ENCODE measurements around the gene CHST3. TPM values are rescaled to one million over a fixed set of nuclear protein-coding genes. Genes with fewer than 3 reads are reported as not detected.

The CHST3 gene
- total RNA-seq, 1 experiment from 2014 or later: 6.1 TPM

DNA sequence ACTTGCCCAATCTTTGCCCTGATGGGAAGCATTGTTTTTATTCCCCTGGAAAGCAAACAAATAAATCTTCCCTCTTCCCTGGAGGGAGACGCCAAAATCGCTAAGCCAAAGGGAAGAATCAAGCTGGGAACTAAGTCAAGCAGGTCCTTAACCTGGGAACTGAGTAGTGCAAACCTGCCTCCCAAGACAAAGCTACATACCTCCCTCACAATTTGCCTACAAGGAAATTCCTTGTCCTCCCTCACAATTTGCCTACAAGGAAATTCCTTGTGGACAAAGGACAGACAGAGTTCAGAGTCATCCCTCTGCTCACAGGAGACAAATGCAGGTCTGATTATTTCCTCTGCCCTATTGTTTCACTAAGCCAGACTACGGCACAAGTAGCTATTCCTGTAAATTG, 73.6 kb downstream of the CHST3 start:
- Histone ChIP-seq H3K27ac (ENCODE audit: insufficient read length, low read depth, low read length) (no peak overlapping the region), H3K4me2 (ENCODE audit: insufficient read depth, insufficient read length, low read length) (no peak overlapping the region), H2BK5ac (ENCODE audit: insufficient read length, low read length) (no peak overlapping the region), H3K14ac (ENCODE audit: insufficient read depth, low read length) (no peak overlapping the region), H3K23ac (ENCODE audit: insufficient read length, low read depth, low read length) (no peak overlapping the region), H3K4ac (ENCODE audit: low read depth, low read length) (no peak overlapping the region), H2AFZ (ENCODE audit: low read length) (no peak overlapping the region), H3K27me3 (ENCODE audit: insufficient read depth, low read length) (no peaks in the 10 kb centered on the region), H2BK15ac (ENCODE audit: low read depth, low read length) (no peak overlapping the region), H3K23me2 (ENCODE audit: insufficient read length, low read depth, low read length, poor library complexity, severe bottlenecking) (no peaks in the 10 kb centered on the region), H2BK20ac (ENCODE audit: low read depth, low read length, poor library complexity, severe bottlenecking) (no peak overlapping the region), H4K5ac (ENCODE audit: insufficient read length, low read depth, low read length) (no peak overlapping the region), H4K20me1 (ENCODE audit: control insufficient read depth, insufficient read depth, insufficient read length) (no peaks in the 10 kb centered on the region), H4K8ac (replicated peaks; ENCODE audit: insufficient read length, low read depth, low read length) (no peak overlapping the region), H3T11ph (ENCODE audit: low read length) (no peak overlapping the region), H4K91ac (ENCODE audit: insufficient read length, low read depth, low read length) (no peak overlapping the region), H3K79me2 (ENCODE audit: insufficient read depth, low read length) (no peaks in the 10 kb centered on the region), H2BK12ac (ENCODE audit: insufficient read length, low read depth, low read length) (no peak overlapping the region), H3K56ac (ENCODE audit: insufficient read length, low read depth, low read length) (no peak overlapping the region), H3K9ac (ENCODE audit: extremely low read depth, insufficient read length, low read length) (no peak overlapping the region), H3K9me3 (ENCODE audit: control insufficient read depth, low read depth, low read length) (no peaks in the 10 kb centered on the region), H3K79me1 (ENCODE audit: insufficient read depth, low read depth, low read length, poor library complexity, severe bottlenecking) (no peaks in the 10 kb centered on the region), H2BK120ac (ENCODE audit: low read depth, low read length, poor library complexity, severe bottlenecking) (no peak overlapping the region), H2AK5ac (ENCODE audit: insufficient read length, low read length) (no peak overlapping the region), H3K18ac (ENCODE audit: insufficient read length, low read depth, low read length) (no peak overlapping the region), H3K4me1 (ENCODE audit: insufficient read depth, low read length) (no peaks in the 10 kb centered on the region)
- peaks cover 16 to 18% of the 10 kb centered on the region in 2 experiments for H3K4me1 Mint-ChIP-seq
- H3K9me3 Mint-ChIP-seq: no peaks in the 10 kb centered on the region
- no peak for DNase-seq
- no CpG with 5 or more reads among the region's 3 CpGs for WGBS (ENCODE audit: extremely low coverage, insufficient read length, low lambda C conversion rate)
- H3K36me3 Mint-ChIP-seq (ENCODE audit: insufficient read depth in 1 of 3, low read depth in 3 of 3): no peaks in the 10 kb centered on the region
- no peak overlapping the region for H3K4me3 Mint-ChIP-seq
- H3K27me3 Mint-ChIP-seq (ENCODE audit: low read depth): peaks cover 10% of the 10 kb centered on the region
- TF ChIP-seq, protein P1, sequence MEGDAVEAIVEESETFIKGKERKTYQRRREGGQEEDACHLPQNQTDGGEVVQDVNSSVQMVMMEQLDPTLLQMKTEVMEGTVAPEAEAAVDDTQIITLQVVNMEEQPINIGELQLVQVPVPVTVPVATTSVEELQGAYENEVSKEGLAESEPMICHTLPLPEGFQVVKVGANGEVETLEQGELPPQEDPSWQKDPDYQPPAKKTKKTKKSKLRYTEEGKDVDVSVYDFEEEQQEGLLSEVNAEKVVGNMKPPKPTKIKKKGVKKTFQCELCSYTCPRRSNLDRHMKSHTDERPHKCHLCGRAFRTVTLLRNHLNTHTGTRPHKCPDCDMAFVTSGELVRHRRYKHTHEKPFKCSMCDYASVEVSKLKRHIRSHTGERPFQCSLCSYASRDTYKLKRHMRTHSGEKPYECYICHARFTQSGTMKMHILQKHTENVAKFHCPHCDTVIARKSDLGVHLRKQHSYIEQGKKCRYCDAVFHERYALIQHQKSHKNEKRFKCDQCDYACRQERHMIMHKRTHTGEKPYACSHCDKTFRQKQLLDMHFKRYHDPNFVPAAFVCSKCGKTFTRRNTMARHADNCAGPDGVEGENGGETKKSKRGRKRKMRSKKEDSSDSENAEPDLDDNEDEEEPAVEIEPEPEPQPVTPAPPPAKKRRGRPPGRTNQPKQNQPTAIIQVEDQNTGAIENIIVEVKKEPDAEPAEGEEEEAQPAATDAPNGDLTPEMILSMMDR (conservative IDR thresholded peaks at IDR 0.05): no peak
- no peak overlapping the region for H3K27ac Mint-ChIP-seq

Measured in H9 (cell line).